Measurements from ENCODE around the gene CXCR6. TPM values are rescaled to one million over a fixed set of nuclear protein-coding genes. Genes with fewer than 3 reads are reported as not detected.

The CXCR6 gene
- total RNA-seq, 1 experiment from 2014 or later = not detected

GRCh38 chr3:45923755-45924154 is 19.5 kb upstream of the CXCR6 start:
- no TSS peak for BruUV-seq (replicated peaks)
- peaks cover under 1% of the 10 kb centered on the region for H3K36me3 Mint-ChIP-seq (ENCODE audit: insufficient read depth, unreplicated experiment)
- intact Hi-C loops (cut with micrococcal nuclease; ENCODE audit: unreplicated experiment) = no loop called here
- H3K27me3 Mint-ChIP-seq (ENCODE audit: unreplicated experiment) = no peaks in the 10 kb centered on the region
- H3K4me3 Mint-ChIP-seq (ENCODE audit: low read depth, unreplicated experiment) = no peak overlapping the region
- no peak for DNase-seq
- CTCF ChIA-PET = no interaction called here
- no peaks in the 10 kb centered on the region for H3K9me3 Mint-ChIP-seq (ENCODE audit: low read depth, unreplicated experiment)
- H3K4me1 Mint-ChIP-seq (ENCODE audit: low read depth, unreplicated experiment) = no peaks in the 10 kb centered on the region
- H3K27ac Mint-ChIP-seq (ENCODE audit: unreplicated experiment) = no peak overlapping the region
- TF ChIP-seq CTCF (IDR thresholded peaks at IDR 0.05; ENCODE audit: unreplicated experiment) = no peak

- H3K9me3 Mint-ChIP-seq (ENCODE audit: low read depth, unreplicated experiment) = no peaks in the 10 kb centered on the region
- no peak overlapping the region for H3K4me3 Mint-ChIP-seq (ENCODE audit: low read depth, unreplicated experiment)
- H3K27me3 Mint-ChIP-seq (ENCODE audit: unreplicated experiment) = no peaks in the 10 kb centered on the region
- no peak for DNase-seq
- H3K4me1 Mint-ChIP-seq (ENCODE audit: low read depth, unreplicated experiment) = no peaks in the 10 kb centered on the region
- no peak for TF ChIP-seq CTCF (IDR thresholded peaks at IDR 0.05; ENCODE audit: unreplicated experiment)
- intact Hi-C loops (cut with micrococcal nuclease; ENCODE audit: unreplicated experiment) = no loop called here
- CTCF ChIA-PET = interaction anchor here (1.2 kb wide), 1 partner anchor 11 kb away, joined by 3 read pairs; no protein-coding TSS in a partner anchor
- no peak overlapping the region for H3K27ac Mint-ChIP-seq (ENCODE audit: unreplicated experiment)
- H3K36me3 Mint-ChIP-seq (ENCODE audit: insufficient read depth, unreplicated experiment) = peaks cover 9% of the 10 kb centered on the region
- no TSS peak for BruUV-seq (replicated peaks)
Measured at GRCh38 chr3:45927881-45928280, 15.4 kb upstream of the CXCR6 start.

- Mint-ChIP-seq H3K36me3 (ENCODE audit: insufficient read depth, unreplicated experiment) (peaks cover 9% of the 10 kb centered on the region), H3K4me1 (ENCODE audit: low read depth, unreplicated experiment) (no peaks in the 10 kb centered on the region), H3K27ac (ENCODE audit: unreplicated experiment) (no peak overlapping the region), H3K27me3 (ENCODE audit: unreplicated experiment) (no peaks in the 10 kb centered on the region), H3K4me3 (ENCODE audit: low read depth, unreplicated experiment) (no peak overlapping the region), H3K9me3 (ENCODE audit: low read depth, unreplicated experiment) (no peaks in the 10 kb centered on the region)
- no TSS peak for BruUV-seq (replicated peaks)
- intact Hi-C loops (cut with micrococcal nuclease; ENCODE audit: unreplicated experiment) = loop anchor here (1.0 kb wide), 1 partner anchor 168 kb away; no protein-coding TSS in a partner anchor
- CTCF ChIA-PET = interaction anchor here (1.4 kb wide), 1 partner anchor 168 kb away, joined by 10 read pairs; no protein-coding TSS in a partner anchor
- peak; percentile 58 for DNase-seq
- peak; percentile 50 for TF ChIP-seq CTCF (IDR thresholded peaks at IDR 0.05; ENCODE audit: unreplicated experiment)
Measured at GRCh38 chr3:45929042-45929679, 14.1 kb upstream of the CXCR6 start.

GRCh38 chr3:45931496-45931895 is 11.8 kb upstream of the CXCR6 start:
- no TSS peak for BruUV-seq (replicated peaks)
- intact Hi-C loops (cut with micrococcal nuclease; ENCODE audit: unreplicated experiment) = no loop called here
- Mint-ChIP-seq H3K36me3 (ENCODE audit: insufficient read depth, unreplicated experiment) (peaks cover 9% of the 10 kb centered on the region), H3K27ac (ENCODE audit: unreplicated experiment) (no peak overlapping the region), H3K4me3 (ENCODE audit: low read depth, unreplicated experiment) (no peak overlapping the region), H3K4me1 (ENCODE audit: low read depth, unreplicated experiment) (no peaks in the 10 kb centered on the region), H3K9me3 (ENCODE audit: low read depth, unreplicated experiment) (no peaks in the 10 kb centered on the region), H3K27me3 (ENCODE audit: unreplicated experiment) (no peaks in the 10 kb centered on the region)
- CTCF ChIA-PET = no interaction called here
- DNase-seq = no peak
- TF ChIP-seq CTCF (IDR thresholded peaks at IDR 0.05; ENCODE audit: unreplicated experiment) = no peak
